ENCODE data around the gene EDA. TPM values are rescaled to one million over a fixed set of nuclear protein-coding genes. Genes with fewer than 3 reads are reported as not detected.

The EDA gene
- total RNA-seq, 1 experiment from 2014 or later = 0.15 TPM

DNA sequence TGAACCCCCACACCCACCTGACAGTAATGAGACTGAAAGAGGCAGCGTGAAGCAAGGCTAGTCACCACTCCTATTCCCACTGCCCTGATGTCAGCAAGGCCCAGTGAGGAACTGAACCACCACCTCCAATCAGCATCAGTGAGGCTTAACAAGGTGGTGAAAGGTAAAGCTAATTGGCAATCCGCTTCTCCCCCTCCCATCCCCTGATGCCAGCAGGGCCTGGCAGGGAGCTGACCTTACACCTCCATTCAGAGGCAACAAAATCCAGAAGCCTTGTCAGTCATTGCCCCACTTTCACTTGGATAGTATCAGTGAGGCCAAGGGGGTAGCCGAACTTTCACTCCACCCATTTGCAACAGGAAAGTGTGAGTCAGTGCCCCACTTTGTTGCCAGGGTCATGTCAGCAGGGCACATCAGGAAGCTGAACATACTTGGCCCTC is 373.1 kb downstream of the EDA start:
- no peaks in the 10 kb centered on the region for H3K9me2 ChIP-seq (replicated peaks; ENCODE audit: low read length)
- no TSS peak for BruUV-seq (replicated peaks)
- H4K20me1 ChIP-seq (ENCODE audit: low read length) = no peaks in the 10 kb centered on the region
- ChIA-PET CTCF (no interaction called here), POLR2A (ENCODE audit: unreplicated experiment) (no interaction called here)
- H3K36me3 ChIP-seq (ENCODE audit: low read depth, low read length) = no peaks in the 10 kb centered on the region
- H2AFZ ChIP-seq (ENCODE audit: low read length) = no peak overlapping the region
- no peaks in the 10 kb centered on the region for H3K79me2 ChIP-seq (ENCODE audit: low read length)
- no peak for ATAC-seq
- TF ChIP-seq EZH2 (IDR thresholded peaks at IDR 0.05; ENCODE audit: low read length, unreplicated experiment) (no peak), EZH2phosphoT487 (IDR thresholded peaks at IDR 0.05; ENCODE audit: borderline replicate concordance, low read length) (no peak)
- TF ChIP-seq, protein P1, sequence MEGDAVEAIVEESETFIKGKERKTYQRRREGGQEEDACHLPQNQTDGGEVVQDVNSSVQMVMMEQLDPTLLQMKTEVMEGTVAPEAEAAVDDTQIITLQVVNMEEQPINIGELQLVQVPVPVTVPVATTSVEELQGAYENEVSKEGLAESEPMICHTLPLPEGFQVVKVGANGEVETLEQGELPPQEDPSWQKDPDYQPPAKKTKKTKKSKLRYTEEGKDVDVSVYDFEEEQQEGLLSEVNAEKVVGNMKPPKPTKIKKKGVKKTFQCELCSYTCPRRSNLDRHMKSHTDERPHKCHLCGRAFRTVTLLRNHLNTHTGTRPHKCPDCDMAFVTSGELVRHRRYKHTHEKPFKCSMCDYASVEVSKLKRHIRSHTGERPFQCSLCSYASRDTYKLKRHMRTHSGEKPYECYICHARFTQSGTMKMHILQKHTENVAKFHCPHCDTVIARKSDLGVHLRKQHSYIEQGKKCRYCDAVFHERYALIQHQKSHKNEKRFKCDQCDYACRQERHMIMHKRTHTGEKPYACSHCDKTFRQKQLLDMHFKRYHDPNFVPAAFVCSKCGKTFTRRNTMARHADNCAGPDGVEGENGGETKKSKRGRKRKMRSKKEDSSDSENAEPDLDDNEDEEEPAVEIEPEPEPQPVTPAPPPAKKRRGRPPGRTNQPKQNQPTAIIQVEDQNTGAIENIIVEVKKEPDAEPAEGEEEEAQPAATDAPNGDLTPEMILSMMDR (conservative IDR thresholded peaks at IDR 0.05; ENCODE audit: low read depth, low read length) = no peak
- no peak overlapping the region for H3K4me2 ChIP-seq (ENCODE audit: low read length)
- no peak overlapping the region for H3K27ac ChIP-seq (ENCODE audit: low read length)
- no peaks in the 10 kb centered on the region for H3K27me3 ChIP-seq (ENCODE audit: low read length)
- DNase-seq = no peak
- H3K4me1 ChIP-seq (ENCODE audit: insufficient read depth, low read length) = no peaks in the 10 kb centered on the region
- H3K4me3 ChIP-seq (ENCODE audit: low read length) = no peak overlapping the region
- intact Hi-C loops (cut with micrococcal nuclease) = no loop called here
- no peaks in the 10 kb centered on the region for H3K9me3 ChIP-seq (ENCODE audit: low read length)
- H3F3A ChIP-seq (ENCODE audit: low read length, unreplicated experiment) = no peaks in the 10 kb centered on the region
- no peak overlapping the region for H3K9ac ChIP-seq (ENCODE audit: low read length)

DNA sequence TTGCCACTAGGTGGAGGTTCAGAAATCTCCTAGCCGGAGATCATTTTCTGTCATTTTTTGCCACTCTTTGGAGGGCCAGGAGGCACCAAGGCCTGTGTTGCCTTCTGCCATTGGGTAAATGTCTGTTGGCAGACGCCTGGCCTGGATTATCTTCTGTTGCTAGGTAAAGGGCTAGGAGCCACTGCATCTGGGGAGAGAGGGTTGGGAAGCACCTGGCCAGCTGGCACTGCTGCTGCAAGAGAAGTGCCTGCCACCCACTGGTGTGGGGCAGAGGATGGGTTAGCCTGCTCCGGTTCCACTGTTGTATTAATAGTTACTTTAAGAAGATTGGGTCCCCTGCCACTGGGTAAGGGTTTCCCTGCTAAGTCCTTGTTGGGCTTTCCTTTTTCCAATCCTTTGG is 375.8 kb downstream of the EDA start:
- ATAC-seq = no peak
- ChIA-PET CTCF (no interaction called here), POLR2A (ENCODE audit: unreplicated experiment) (no interaction called here)
- no peaks in the 10 kb centered on the region for H3K36me3 ChIP-seq (ENCODE audit: low read depth, low read length)
- no peaks in the 10 kb centered on the region for H3K9me2 ChIP-seq (replicated peaks; ENCODE audit: low read length)
- no peaks in the 10 kb centered on the region for H3F3A ChIP-seq (ENCODE audit: low read length, unreplicated experiment)
- BruUV-seq (replicated peaks) = no TSS peak
- no peak overlapping the region for H3K4me2 ChIP-seq (ENCODE audit: low read length)
- H3K27ac ChIP-seq (ENCODE audit: low read length) = no peak overlapping the region
- no peaks in the 10 kb centered on the region for H4K20me1 ChIP-seq (ENCODE audit: low read length)
- H3K79me2 ChIP-seq (ENCODE audit: low read length) = no peaks in the 10 kb centered on the region
- no peaks in the 10 kb centered on the region for H3K4me1 ChIP-seq (ENCODE audit: insufficient read depth, low read length)
- intact Hi-C loops (cut with micrococcal nuclease) = no loop called here
- no peak for DNase-seq
- TF ChIP-seq, protein P1 (conservative IDR thresholded peaks at IDR 0.05; ENCODE audit: low read depth, low read length) = no peak
- TF ChIP-seq EZH2 (IDR thresholded peaks at IDR 0.05; ENCODE audit: low read length, unreplicated experiment) (no peak), EZH2phosphoT487 (IDR thresholded peaks at IDR 0.05; ENCODE audit: borderline replicate concordance, low read length) (no peak)
- H3K4me3 ChIP-seq (ENCODE audit: low read length) = no peak overlapping the region
- H3K9ac ChIP-seq (ENCODE audit: low read length) = no peak overlapping the region
- H3K27me3 ChIP-seq (ENCODE audit: low read length) = no peaks in the 10 kb centered on the region
- H2AFZ ChIP-seq (ENCODE audit: low read length) = no peak overlapping the region
- H3K9me3 ChIP-seq (ENCODE audit: low read length) = no peaks in the 10 kb centered on the region

DNA sequence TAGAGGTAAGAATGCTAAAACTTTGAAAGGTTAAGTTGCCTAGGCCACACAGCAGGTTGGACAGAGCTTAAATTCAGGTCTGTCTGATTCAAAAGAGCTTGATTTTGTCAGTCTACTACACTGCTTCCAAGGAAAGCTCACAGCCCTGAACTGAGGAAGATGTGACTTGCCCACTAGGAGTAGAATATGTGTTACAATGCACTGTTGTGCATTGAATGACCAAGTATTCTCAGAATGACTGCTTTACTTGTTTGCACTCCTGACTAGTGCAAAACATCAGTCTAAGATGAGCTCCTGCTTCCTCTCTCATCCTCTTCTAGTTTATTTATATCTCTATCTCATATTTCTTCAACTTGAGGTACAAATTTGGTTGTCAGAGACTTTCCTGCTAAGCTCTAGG is 377.6 kb downstream of the EDA start:
- no peaks in the 10 kb centered on the region for H3F3A ChIP-seq (ENCODE audit: low read length, unreplicated experiment)

More for the DNA sequence above, 377.6 kb downstream of the EDA start:
- ChIA-PET POLR2A (ENCODE audit: unreplicated experiment) (no interaction called here), CTCF (no interaction called here)
- Histone ChIP-seq H3K9ac (ENCODE audit: low read length) (no peak overlapping the region), H4K20me1 (ENCODE audit: low read length) (no peaks in the 10 kb centered on the region), H3K4me2 (ENCODE audit: low read length) (no peak overlapping the region), H3K4me3 (ENCODE audit: low read length) (no peak overlapping the region), H2AFZ (ENCODE audit: low read length) (no peak overlapping the region), H3K36me3 (ENCODE audit: low read depth, low read length) (no peaks in the 10 kb centered on the region), H3K27ac (ENCODE audit: low read length) (no peak overlapping the region), H3K9me2 (replicated peaks; ENCODE audit: low read length) (no peaks in the 10 kb centered on the region), H3K9me3 (ENCODE audit: low read length) (no peaks in the 10 kb centered on the region), H3K27me3 (ENCODE audit: low read length) (no peaks in the 10 kb centered on the region), H3K4me1 (ENCODE audit: insufficient read depth, low read length) (no peaks in the 10 kb centered on the region), H3K79me2 (ENCODE audit: low read length) (no peaks in the 10 kb centered on the region)
- ATAC-seq = no peak
- TF ChIP-seq, protein P1 (conservative IDR thresholded peaks at IDR 0.05; ENCODE audit: low read depth, low read length) = no peak
- TF ChIP-seq EZH2phosphoT487 (IDR thresholded peaks at IDR 0.05; ENCODE audit: borderline replicate concordance, low read length) (no peak), EZH2 (IDR thresholded peaks at IDR 0.05; ENCODE audit: low read length, unreplicated experiment) (no peak)
- BruUV-seq (replicated peaks) = no TSS peak
- intact Hi-C loops (cut with micrococcal nuclease) = no loop called here
- no peak for DNase-seq

Measured in PC-3 (cell line).